Motor neuron (in vitro differentiated cells): ENCODE measurements around the gene CROCC. TPM values are rescaled to one million over a fixed set of nuclear protein-coding genes. Genes with fewer than 3 reads are reported as not detected.
A peak's percentile ranks its signal among the peaks of the same experiment; 100 is the strongest.
"Not testable (repeated sequence)": the region's sequence is repeated elsewhere in the genome, so short reads cannot be mapped to it uniquely, and the experiment has no call there.

ENCODE experiments used
- ATAC-seq, 8 experiments: fragments of 200-7000 bp; cut with Tn5 transposase; replicated peaks in 6 of 8; 2 replicates each; pipeline ENCODE4 v1.8.0; 2021; ENCODE audit warnings: mild to moderate bottlenecking in 8 of 8, moderate library complexity in 8 of 8
- H3K27ac ChIP-seq, 2 donors: fragments of 250-450 bp; sonication (Bioruptor Pico); 2 replicates each; pipeline ENCODE4 v1.9.0; 2021; ENCODE audit warnings: antibody characterized with exemption in 2 of 2, mild to moderate bottlenecking in 2 of 2, moderate library complexity in 1 of 2
- H3K4me1 ChIP-seq, 2 donors: fragments of 250-450 bp; sonication (Bioruptor Pico); replicated peaks in 1 of 2; 2 replicates each; pipeline ENCODE4 v1.6.1; 2021; ENCODE audit warnings: antibody characterized with exemption in 2 of 2, mild to moderate bottlenecking in 2 of 2, moderate library complexity in 1 of 2
- H3K4me3 ChIP-seq, 5 donors: fragments of 250-450 bp; sonication (Bioruptor Pico); 2 replicates each; pipeline ENCODE4 v1.9.0; 2021; ENCODE audit warnings: antibody characterized with exemption in 5 of 5, mild to moderate bottlenecking in 5 of 5, moderate library complexity in 4 of 5
- WGBS, 10 experiments: fragments of 450-650 bp; shearing (Covaris generic); methylation state at CpG; one replicate each; pipeline ENCODE4 v1.0.0; 2022; 5-methylcytosine and 5-hydroxymethylcytosine counted together
- in situ Hi-C, 9 experiments: fragments of 400-800 bp; cut with MboI; loops; one replicate each; pipeline ENCODE4 v1.15.0; 2021; ENCODE audit warnings: low sequenced_read_pairs in 9 of 9, low pct_unique_long_range_greater_than_20kb in 2 of 9; ENCODE audit not compliant: unreplicated experiment in 9 of 9
- total RNA-seq, 8 experiments: library from RNA; unstranded; fragments of 300-600 nt; gene quantifications; 2 replicates each; pipeline versions ENCODE4 v1.2.3 to v1.2.4, GENCODE V29; 2022

The CROCC gene
- total RNA-seq, 8 experiments from 2014 or later: 10.3 to 30.4 (median 15.6) TPM

- H3K4me3 ChIP-seq, H3K4me1 ChIP-seq, H3K27ac ChIP-seq, in situ Hi-C loops, ATAC-seq: not testable (repeated sequence)
- WGBS, 10 experiments: 4 to 75% (median 40%) methylated on average over 3 to 4 of the region's 4 CpGs
Measured at GRCh38 chr1:16891057-16891456, 30.7 kb upstream of the CROCC start.

- WGBS, 10 experiments: 68 to 91% (median 87%) methylated on average over 4 of the region's 6 CpGs; no CpG with 5 or more reads in 5 of the 10 experiments
- H3K4me3 ChIP-seq, H3K27ac ChIP-seq, in situ Hi-C loops, ATAC-seq: not testable (repeated sequence)
- peaks cover 8 to 18% of the 10 kb centered on the region in 2 donors for H3K4me1 ChIP-seq
Measured at GRCh38 chr1:16892978-16893525, 28.7 kb upstream of the CROCC start.

- ATAC-seq, in situ Hi-C loops, H3K4me3 ChIP-seq, H3K27ac ChIP-seq: not testable (repeated sequence)
- 29 to 100% (median 50%) methylated on average over 1 to 4 of the region's 4 CpGs; no CpG with 5 or more reads in 5 of the 10 experiments for WGBS, 10 experiments
- peaks cover 8 to 15% of the 10 kb centered on the region in 2 donors for H3K4me1 ChIP-seq
Measured at GRCh38 chr1:16893796-16894195, 27.9 kb upstream of the CROCC start.

- in situ Hi-C loops: not testable (repeated sequence)
Measured at GRCh38 chr1:16894338-16894737, 27.4 kb upstream of the CROCC start.

GRCh38 chr1:16895233-16895597, 26.5 kb upstream of the CROCC start:
- in situ Hi-C loops, ATAC-seq: not testable (repeated sequence)
- 0% methylated on average over 1 of the region's 6 CpGs; no CpG with 5 or more reads in 8 of the 10 experiments for WGBS, 10 experiments
- Histone ChIP-seq H3K4me3 (peak overlapping the region; percentile 21 to 55 (median 44)), H3K4me1 (peaks cover 8 to 11% of the 10 kb centered on the region in 2 donors), H3K27ac (peak overlapping the region; percentile 78 to 100)

More at GRCh38 chr1:16894338-16894737, 27.4 kb upstream of the CROCC start:
- peaks cover 8 to 11% of the 10 kb centered on the region in 2 donors for H3K4me1 ChIP-seq
- H3K4me3 ChIP-seq, H3K27ac ChIP-seq, ATAC-seq: not testable (repeated sequence)
- 83 to 92% (median 89%) methylated on average over 1 to 6 of the region's 6 CpGs; no CpG with 5 or more reads in 6 of the 10 experiments for WGBS, 10 experiments

- ATAC-seq: peak; percentile 100
- Histone ChIP-seq H3K4me1 (peaks cover 10 to 13% of the 10 kb centered on the region in 2 donors), H3K4me3 (peak within 1 kb of the TSS; percentile 21 to 55 (median 44)), H3K27ac (peak within 1 kb of the TSS; percentile 78 to 100)
- in situ Hi-C loops: not testable (repeated sequence)
- WGBS, 10 experiments: no CpG with 5 or more reads among the region's 39 CpGs
Measured at GRCh38 chr1:16895598-16896315, 26.0 kb upstream of the CROCC start, which contains the start of gene RNU1-2. TSS of gene RNU1-2 (plus strand) at chr1:16895980.

GRCh38 chr1:16896316-16897055, 25.2 kb upstream of the CROCC start:
- Histone ChIP-seq H3K4me1 (peaks cover 13% of the 10 kb centered on the region in 2 donors), H3K27ac (peak overlapping the region; percentile 63 to 74), H3K4me3 (peak overlapping the region in 4 of 5 donors; percentile 1 to 29 (median 15))
- ATAC-seq, in situ Hi-C loops: not testable (repeated sequence)
- WGBS, 10 experiments: 13 to 80% (median 35%) methylated on average over 1 to 12 of the region's 24 CpGs; no CpG with 5 or more reads in 1 of the 10 experiments

- in situ Hi-C loops, H3K27ac ChIP-seq, ATAC-seq, H3K4me3 ChIP-seq: not testable (repeated sequence)
- WGBS, 10 experiments: no CpG with 5 or more reads among the region's 1 CpG
- H3K4me1 ChIP-seq: peaks cover 13% of the 10 kb centered on the region in 2 donors
Measured at GRCh38 chr1:16897653-16898052, 24.1 kb upstream of the CROCC start.

- H3K4me3 ChIP-seq, ATAC-seq, in situ Hi-C loops, H3K27ac ChIP-seq: not testable (repeated sequence)
- peaks cover 15 to 16% of the 10 kb centered on the region in 2 donors for H3K4me1 ChIP-seq
Measured at GRCh38 chr1:16898298-16898697, 23.4 kb upstream of the CROCC start.

- peaks cover 20 to 21% of the 10 kb centered on the region in 2 donors for H3K4me1 ChIP-seq
- in situ Hi-C loops, ATAC-seq, H3K4me3 ChIP-seq, H3K27ac ChIP-seq: not testable (repeated sequence)
- 41 to 100% (median 86%) methylated on average over 2 of the region's 2 CpGs; no CpG with 5 or more reads in 3 of the 10 experiments for WGBS, 10 experiments
Measured at GRCh38 chr1:16899020-16899419, 22.7 kb upstream of the CROCC start.

GRCh38 chr1:16900751-16901150, 21.0 kb upstream of the CROCC start:
- no peak for ATAC-seq
- 0 to 43% (median 40%) methylated on average over 1 to 2 of the region's 2 CpGs; no CpG with 5 or more reads in 3 of the 10 experiments for WGBS, 10 experiments
- in situ Hi-C loops: no loop called here
- H3K4me1 ChIP-seq: peaks cover 21 to 24% of the 10 kb centered on the region in 2 donors
- H3K27ac ChIP-seq: no peak overlapping the region
- H3K4me3 ChIP-seq: no peak overlapping the region

GRCh38 chr1:16901371-16901770, 20.4 kb upstream of the CROCC start:
- 36 to 86% (median 80%) methylated on average over 1 to 2 of the region's 2 CpGs; no CpG with 5 or more reads in 5 of the 10 experiments for WGBS, 10 experiments
- H3K4me1 ChIP-seq: peaks cover 26 to 31% of the 10 kb centered on the region in 2 donors
- H3K27ac ChIP-seq, H3K4me3 ChIP-seq, in situ Hi-C loops, ATAC-seq: not testable (repeated sequence)

- H3K4me3 ChIP-seq: no peak overlapping the region
- WGBS, 10 experiments: 17 to 100% (median 83%) methylated on average over 1 to 2 of the region's 2 CpGs; no CpG with 5 or more reads in 1 of the 10 experiments
- no peak for ATAC-seq
- H3K27ac ChIP-seq: no peak overlapping the region
- in situ Hi-C loops: no loop called here
- peaks cover 22 to 24% of the 10 kb centered on the region in 2 donors for H3K4me1 ChIP-seq
Measured at GRCh38 chr1:16903054-16903453, 18.7 kb upstream of the CROCC start.
